Mammary epithelial cell (primary cell): ENCODE data around the gene NRG2.

ENCODE experiments used
- EZH2 ChIP-seq: IDR thresholded peaks from 2 replicates; pipeline ENCODE4 v1.6.1; 2012; ENCODE audit warnings: low read length, inconsistent platforms, borderline replicate concordance
- TF ChIP-seq, protein P1 (sequence below), 2 donors: IDR thresholded peaks in 1 of 2; conservative IDR thresholded peaks in 1 of 2; 2 replicates each; pipeline ENCODE4 v1.5.1; 2011 to 2012; ENCODE audit warnings: inconsistent platforms in 2 of 2, low read length in 2 of 2, mild to moderate bottlenecking in 2 of 2, control low read depth in 1 of 2, low read depth in 1 of 2; ENCODE audit not compliant: insufficient read depth in 1 of 2; ENCODE audit errors: extremely low read depth in 1 of 2

DNA sequence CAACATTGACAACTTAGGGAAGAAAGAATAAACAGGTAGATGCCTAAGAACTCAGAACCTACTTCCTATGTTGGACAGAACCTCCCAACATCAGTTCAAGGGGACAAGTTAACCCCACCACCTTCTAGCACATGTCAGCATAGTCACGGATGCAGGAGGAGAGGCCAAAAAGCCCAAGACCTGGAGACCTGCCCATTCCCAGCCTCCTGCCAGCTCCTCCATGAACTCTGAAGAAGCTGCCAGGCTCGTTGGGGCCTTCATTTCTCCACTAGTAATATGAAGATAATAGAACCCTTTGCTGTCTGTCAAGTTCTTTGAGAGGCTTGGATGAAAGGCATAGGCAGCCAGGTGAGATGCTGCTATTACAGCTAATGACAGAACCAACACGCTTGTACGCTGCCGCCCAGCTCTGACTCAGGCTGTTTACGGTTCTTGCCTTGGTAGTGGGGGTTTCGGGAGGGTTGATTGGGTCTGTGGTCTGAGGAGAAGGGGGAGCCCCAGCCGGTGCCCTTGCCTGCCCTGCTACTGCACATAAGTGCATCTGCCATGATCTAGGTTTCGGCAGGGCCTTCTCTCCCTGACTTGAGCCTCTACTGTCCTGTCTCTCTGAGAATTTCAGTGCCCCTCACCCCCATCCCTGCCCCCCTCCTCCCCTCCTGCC is 82.2 kb downstream of the NRG2 start:
- TF ChIP-seq, protein P1, sequence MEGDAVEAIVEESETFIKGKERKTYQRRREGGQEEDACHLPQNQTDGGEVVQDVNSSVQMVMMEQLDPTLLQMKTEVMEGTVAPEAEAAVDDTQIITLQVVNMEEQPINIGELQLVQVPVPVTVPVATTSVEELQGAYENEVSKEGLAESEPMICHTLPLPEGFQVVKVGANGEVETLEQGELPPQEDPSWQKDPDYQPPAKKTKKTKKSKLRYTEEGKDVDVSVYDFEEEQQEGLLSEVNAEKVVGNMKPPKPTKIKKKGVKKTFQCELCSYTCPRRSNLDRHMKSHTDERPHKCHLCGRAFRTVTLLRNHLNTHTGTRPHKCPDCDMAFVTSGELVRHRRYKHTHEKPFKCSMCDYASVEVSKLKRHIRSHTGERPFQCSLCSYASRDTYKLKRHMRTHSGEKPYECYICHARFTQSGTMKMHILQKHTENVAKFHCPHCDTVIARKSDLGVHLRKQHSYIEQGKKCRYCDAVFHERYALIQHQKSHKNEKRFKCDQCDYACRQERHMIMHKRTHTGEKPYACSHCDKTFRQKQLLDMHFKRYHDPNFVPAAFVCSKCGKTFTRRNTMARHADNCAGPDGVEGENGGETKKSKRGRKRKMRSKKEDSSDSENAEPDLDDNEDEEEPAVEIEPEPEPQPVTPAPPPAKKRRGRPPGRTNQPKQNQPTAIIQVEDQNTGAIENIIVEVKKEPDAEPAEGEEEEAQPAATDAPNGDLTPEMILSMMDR (conservative IDR thresholded peaks at IDR 0.05 in 1 of 2, IDR thresholded peaks at IDR 0.05 in 1 of 2; ENCODE audit: extremely low read depth in 1 of 2, insufficient read depth in 1 of 2, low read depth in 1 of 2, low read length in 2 of 2), result no peak
- no peak for TF ChIP-seq EZH2
